ENCODE results near the gene EHD4.

Gene EHD4

GRCh38 chr15:41932511-41933289, 39.7 kb downstream of the EHD4 start:
- Histone ChIP-seq H3K27me3 (ENCODE audit: insufficient read depth, low read length, poor library complexity) (no peaks in the 10 kb centered on the region), H3K27ac (ENCODE audit: low read length) (no peak overlapping the region), H3K4me3 (ENCODE audit: low read depth in 1 of 2, low read length in 2 of 2) (no peak overlapping the region), H3K79me2 (ENCODE audit: insufficient read depth, low read length) (no peaks in the 10 kb centered on the region), H2AFZ (ENCODE audit: low read depth, low read length) (no peak overlapping the region), H4K20me1 (ENCODE audit: insufficient read depth, low read length) (no peaks in the 10 kb centered on the region), H3K9ac (ENCODE audit: low read depth, low read length) (no peak overlapping the region), H3K9me3 (ENCODE audit: insufficient read depth, low read length, severe bottlenecking) (no peaks in the 10 kb centered on the region), H3K4me2 (ENCODE audit: insufficient read depth, low read length) (no peak overlapping the region), H3K4me1 (ENCODE audit: insufficient read depth, low read length) (peaks cover 20% of the 10 kb centered on the region), H3K36me3 (ENCODE audit: insufficient read depth, low read length) (no peaks in the 10 kb centered on the region)
- ATAC-seq (ENCODE audit: insufficient read depth, low read depth) (no peak), DNase-seq (no peak)
- no peak for TF ChIP-seq EZH2 (IDR thresholded peaks at IDR 0.05; ENCODE audit: borderline replicate concordance, low read depth, low read length, severe bottlenecking)
- no peak for TF ChIP-seq CTCF (IDR thresholded peaks at IDR 0.05; ENCODE audit: borderline replicate concordance, extremely low read depth, low read length, poor library complexity, severe bottlenecking)

GRCh38 chr15:41932101-41932500, 40.3 kb downstream of the EHD4 start:
- Histone ChIP-seq H3K79me2 (ENCODE audit: insufficient read depth, low read length) (no peaks in the 10 kb centered on the region), H3K4me1 (ENCODE audit: insufficient read depth, low read length) (peaks cover 20% of the 10 kb centered on the region)

GRCh38 chr15:41930867-41931222, 41.5 kb downstream of the EHD4 start:
- no peak for TF ChIP-seq CTCF (IDR thresholded peaks at IDR 0.05; ENCODE audit: borderline replicate concordance, extremely low read depth, low read length, poor library complexity, severe bottlenecking)
- no peak for TF ChIP-seq EZH2 (IDR thresholded peaks at IDR 0.05; ENCODE audit: borderline replicate concordance, low read depth, low read length, severe bottlenecking)
- H3K9ac ChIP-seq (ENCODE audit: low read depth, low read length), result no peak overlapping the region
- H3K4me3 ChIP-seq (ENCODE audit: low read depth in 1 of 2, low read length in 2 of 2), result no peak overlapping the region
- H2AFZ ChIP-seq (ENCODE audit: low read depth, low read length), result no peak overlapping the region
- no peak overlapping the region for H3K27ac ChIP-seq (ENCODE audit: low read length)
- H3K4me1 ChIP-seq (ENCODE audit: insufficient read depth, low read length), result peaks cover 20% of the 10 kb centered on the region
- no peaks in the 10 kb centered on the region for H3K79me2 ChIP-seq (ENCODE audit: insufficient read depth, low read length)
- no peak for DNase-seq
- no peaks in the 10 kb centered on the region for H3K27me3 ChIP-seq (ENCODE audit: insufficient read depth, low read length, poor library complexity)
- no peak overlapping the region for H3K4me2 ChIP-seq (ENCODE audit: insufficient read depth, low read length)
- no peaks in the 10 kb centered on the region for H3K36me3 ChIP-seq (ENCODE audit: insufficient read depth, low read length)
- ATAC-seq (ENCODE audit: insufficient read depth, low read depth), result no peak
- no peaks in the 10 kb centered on the region for H3K9me3 ChIP-seq (ENCODE audit: insufficient read depth, low read length, severe bottlenecking)
- no peaks in the 10 kb centered on the region for H4K20me1 ChIP-seq (ENCODE audit: insufficient read depth, low read length)

More at GRCh38 chr15:41932101-41932500, 40.3 kb downstream of the EHD4 start:
- ATAC-seq (ENCODE audit: insufficient read depth, low read depth) (no peak), DNase-seq (no peak)
- Histone ChIP-seq H3K27ac (ENCODE audit: low read length) (no peak overlapping the region), H3K9ac (ENCODE audit: low read depth, low read length) (no peak overlapping the region), H3K4me2 (ENCODE audit: insufficient read depth, low read length) (no peak overlapping the region), H3K4me3 (ENCODE audit: low read depth in 1 of 2, low read length in 2 of 2) (no peak overlapping the region), H2AFZ (ENCODE audit: low read depth, low read length) (no peak overlapping the region), H3K9me3 (ENCODE audit: insufficient read depth, low read length, severe bottlenecking) (no peaks in the 10 kb centered on the region), H4K20me1 (ENCODE audit: insufficient read depth, low read length) (no peaks in the 10 kb centered on the region), H3K36me3 (ENCODE audit: insufficient read depth, low read length) (no peaks in the 10 kb centered on the region), H3K27me3 (ENCODE audit: insufficient read depth, low read length, poor library complexity) (no peaks in the 10 kb centered on the region)
- TF ChIP-seq CTCF (IDR thresholded peaks at IDR 0.05; ENCODE audit: borderline replicate concordance, extremely low read depth, low read length, poor library complexity, severe bottlenecking), result no peak
- TF ChIP-seq EZH2 (IDR thresholded peaks at IDR 0.05; ENCODE audit: borderline replicate concordance, low read depth, low read length, severe bottlenecking), result no peak

Data from DND-41 (cell line).